ENCODE measurements around the gene SEZ6L.

The SEZ6L gene

GRCh38 chr22:26330971-26331625 lies 161.8 kb downstream of the SEZ6L start:
- TF ChIP-seq TCF12 (IDR thresholded peaks at IDR 0.05; ENCODE audit: low read depth) = no peak
- TF ChIP-seq MAX (IDR thresholded peaks at IDR 0.05) = no peak
- peak; percentile 93 for TF ChIP-seq RAD21 (IDR thresholded peaks at IDR 0.05; ENCODE audit: low read depth)

- no peak for TF ChIP-seq EP300 (IDR thresholded peaks at IDR 0.05; ENCODE audit: borderline replicate concordance)
- TF ChIP-seq FOXM1 (IDR thresholded peaks at IDR 0.05; ENCODE audit: borderline replicate concordance, low read depth) = no peak
- no peak for TF ChIP-seq TAF1 (IDR thresholded peaks at IDR 0.05; ENCODE audit: low read depth)
- no peak for TF ChIP-seq REST (IDR thresholded peaks at IDR 0.05; ENCODE audit: low read depth)
- TF ChIP-seq RAD21 (IDR thresholded peaks at IDR 0.05; ENCODE audit: low read depth) = no peak
- no peak for TF ChIP-seq NFIC (IDR thresholded peaks at IDR 0.05)
- no peak for TF ChIP-seq ZBTB7A (IDR thresholded peaks at IDR 0.05; ENCODE audit: low read depth)
- no peak for TF ChIP-seq MAX (IDR thresholded peaks at IDR 0.05)
- TF ChIP-seq CREB1 (IDR thresholded peaks at IDR 0.05; ENCODE audit: low read depth) = no peak
- no peak for TF ChIP-seq EGR1 (IDR thresholded peaks at IDR 0.05)
- TF ChIP-seq CEBPB (IDR thresholded peaks at IDR 0.05) = no peak
- TF ChIP-seq USF1 (IDR thresholded peaks at IDR 0.05) = no peak
- no peak for TF ChIP-seq TCF12 (IDR thresholded peaks at IDR 0.05; ENCODE audit: low read depth)
- TF ChIP-seq TEAD4 (IDR thresholded peaks at IDR 0.05) = no peak
- TF ChIP-seq YY1 (IDR thresholded peaks at IDR 0.05; ENCODE audit: low read depth) = no peak
Measured at GRCh38 chr22:26333088-26333800, 164.0 kb downstream of the SEZ6L start.

- TF ChIP-seq MAX (IDR thresholded peaks at IDR 0.05) = no peak
- TF ChIP-seq TEAD4 (IDR thresholded peaks at IDR 0.05) = no peak
- TF ChIP-seq TCF12 (IDR thresholded peaks at IDR 0.05; ENCODE audit: low read depth) = no peak
- TF ChIP-seq EGR1 (IDR thresholded peaks at IDR 0.05) = no peak
- TF ChIP-seq TAF1 (IDR thresholded peaks at IDR 0.05; ENCODE audit: low read depth) = no peak
- no peak for TF ChIP-seq FOXM1 (IDR thresholded peaks at IDR 0.05; ENCODE audit: borderline replicate concordance, low read depth)
- TF ChIP-seq NFIC (IDR thresholded peaks at IDR 0.05) = no peak
- no peak for TF ChIP-seq EP300 (IDR thresholded peaks at IDR 0.05; ENCODE audit: borderline replicate concordance)
- TF ChIP-seq USF1 (IDR thresholded peaks at IDR 0.05) = no peak
- no peak for TF ChIP-seq RAD21 (IDR thresholded peaks at IDR 0.05; ENCODE audit: low read depth)
- no peak for TF ChIP-seq YY1 (IDR thresholded peaks at IDR 0.05; ENCODE audit: low read depth)
- TF ChIP-seq ZBTB7A (IDR thresholded peaks at IDR 0.05; ENCODE audit: low read depth) = no peak
- no peak for TF ChIP-seq CEBPB (IDR thresholded peaks at IDR 0.05)
- no peak for TF ChIP-seq CREB1 (IDR thresholded peaks at IDR 0.05; ENCODE audit: low read depth)
- no peak for TF ChIP-seq REST (IDR thresholded peaks at IDR 0.05; ENCODE audit: low read depth)
Measured at GRCh38 chr22:26334232-26334631, 165.0 kb downstream of the SEZ6L start.

GRCh38 chr22:26336773-26337172 lies 167.5 kb downstream of the SEZ6L start:
- no peak for TF ChIP-seq TEAD4 (IDR thresholded peaks at IDR 0.05)
- TF ChIP-seq RAD21 (IDR thresholded peaks at IDR 0.05; ENCODE audit: low read depth) = no peak
- no peak for TF ChIP-seq CEBPB (IDR thresholded peaks at IDR 0.05)
- TF ChIP-seq REST (IDR thresholded peaks at IDR 0.05; ENCODE audit: low read depth) = no peak
- TF ChIP-seq CREB1 (IDR thresholded peaks at IDR 0.05; ENCODE audit: low read depth) = no peak
- TF ChIP-seq EGR1 (IDR thresholded peaks at IDR 0.05) = no peak
- TF ChIP-seq ZBTB7A (IDR thresholded peaks at IDR 0.05; ENCODE audit: low read depth) = no peak
- no peak for TF ChIP-seq MAX (IDR thresholded peaks at IDR 0.05)
- no peak for TF ChIP-seq TAF1 (IDR thresholded peaks at IDR 0.05; ENCODE audit: low read depth)
- no peak for TF ChIP-seq YY1 (IDR thresholded peaks at IDR 0.05; ENCODE audit: low read depth)
- TF ChIP-seq EP300 (IDR thresholded peaks at IDR 0.05; ENCODE audit: borderline replicate concordance) = no peak
